HG02884 (cell line): ENCODE measurements around the gene SPAG16.

Source experiments
- ATAC-seq: cut with Tn5 transposase; IDR thresholded peaks from one replicate; pipeline ENCODE4 v1.9.1; 2021; ENCODE audit warnings: mild to moderate bottlenecking, moderate library complexity; ENCODE audit not compliant: unreplicated experiment

The SPAG16 gene

GRCh38 chr2:214328941-214329340, 1044.7 kb downstream of the SPAG16 start:
- ATAC-seq: no peak

- no peak for ATAC-seq
These were observed 1057.4 kb downstream of the SPAG16 start for GRCh38 chr2:214341646-214342045.

GRCh38 chr2:214358506-214358905, 1074.2 kb downstream of the SPAG16 start:
- ATAC-seq: no peak

GRCh38 chr2:214361116-214361515, 1076.9 kb downstream of the SPAG16 start:
- ATAC-seq: no peak

GRCh38 chr2:214365549-214365948, 1081.3 kb downstream of the SPAG16 start:
- no peak for ATAC-seq

GRCh38 chr2:214367171-214367570, 1082.9 kb downstream of the SPAG16 start:
- ATAC-seq: no peak

GRCh38 chr2:214376618-214377285, 1092.5 kb downstream of the SPAG16 start:
- ATAC-seq: no peak

GRCh38 chr2:214377286-214377624, 1093.0 kb downstream of the SPAG16 start:
- ATAC-seq: no peak

GRCh38 chr2:214378455-214379103, 1094.3 kb downstream of the SPAG16 start:
- no peak for ATAC-seq

GRCh38 chr2:214379227-214379626, 1095.0 kb downstream of the SPAG16 start:
- no peak for ATAC-seq

- no peak for ATAC-seq
These were observed 1096.4 kb downstream of the SPAG16 start for GRCh38 chr2:214380681-214381080.

GRCh38 chr2:214382229-214382628, 1098.0 kb downstream of the SPAG16 start:
- no peak for ATAC-seq

GRCh38 chr2:214386720-214387119, 1102.5 kb downstream of the SPAG16 start:
- no peak for ATAC-seq

- ATAC-seq: no peak
These were observed 1105.1 kb downstream of the SPAG16 start for GRCh38 chr2:214389334-214389733.

GRCh38 chr2:214393796-214394195, 1109.5 kb downstream of the SPAG16 start:
- no peak for ATAC-seq

- no peak for ATAC-seq
These were observed 1110.8 kb downstream of the SPAG16 start for GRCh38 chr2:214395040-214395439.

- no peak for ATAC-seq
These were observed 1117.3 kb downstream of the SPAG16 start for GRCh38 chr2:214401580-214401979.

- ATAC-seq: no peak
These were observed 1126.0 kb downstream of the SPAG16 start for GRCh38 chr2:214410128-214410775.

GRCh38 chr2:214410918-214411554, 1126.8 kb downstream of the SPAG16 start, which contains the start of gene VWC2L:
Gene VWC2L (plus strand): TSS chr2:214411054. CDS start chr2:214414194, 3,140 bp downstream.
- peak; percentile 73 for ATAC-seq

- ATAC-seq: no peak
These were observed 1128.4 kb downstream of the SPAG16 start for GRCh38 chr2:214412679-214413078.

GRCh38 chr2:214436470-214436869, 1152.2 kb downstream of the SPAG16 start:
- ATAC-seq: no peak
